GM12878 (cell line): ENCODE results near the gene MEAK7. TPM values are rescaled to one million over a fixed set of nuclear protein-coding genes. Genes with fewer than 3 reads are reported as not detected.

ENCODE experiments used
- ATAC-seq: fragments of 200-7000 bp; cut with Tn5 transposase; 3 replicates; pipeline ENCODE4 v1.9.1; 2020; ENCODE audit warnings: mild to moderate bottlenecking, moderate library complexity
- BruUV-seq: library from RNA; stranded (reverse); fragments of 400-500 nt; replicated peaks from 2 replicates; lab custom pipeline; 2021; lab: Mats Ljungman, UMichigan
- CTCF ChIA-PET: fragments of 300-600 bp; sonication (Branson Sonifier 250); formaldehyde crosslinking; extraction: SDS; loops from one replicate; lab custom pipeline; 2021; ENCODE audit warnings: inconsistent platforms; lab: Yijun Ruan, JAX
- POLR2A ChIA-PET: fragments of 350-600 bp; formaldehyde crosslinking; extraction: SDS; loops from one replicate; lab custom pipeline; 2021; ENCODE audit warnings: inconsistent platforms; lab: Charles Lee
- RAD21 ChIA-PET: fragments of 300-600 bp; sonication (Branson Sonifier 250); formaldehyde crosslinking; loops from one replicate; lab custom pipeline; 2023; ENCODE audit warnings: antibody characterized with exemption; ENCODE audit not compliant: unreplicated experiment; lab: Charles Lee
- SMC1A ChIA-PET: fragments of 300-600 bp; sonication (Branson Sonifier 250); formaldehyde crosslinking; loops from one replicate; lab custom pipeline; 2023; ENCODE audit not compliant: unreplicated experiment, uncharacterized antibody; lab: Charles Lee
- DNase-seq: peaks from one replicate; pipeline ENCODE4 v3.0.0-alpha.2; 2011; ENCODE audit warnings: low read depth, low spot score
- FAIRE-seq: peaks from 3 replicates; lab custom pipeline; 2011; peaks lifted over from hg19 to GRCh38; lab: Jason Lieb, UNC
- H2AFZ ChIP-seq: 2 replicates; pipeline ENCODE4 v1.6.0; 2011; ENCODE audit warnings: low read depth, low read length, control low read depth; ENCODE audit not compliant: control insufficient read depth
- H3K27ac ChIP-seq: 2 replicates; pipeline ENCODE4 v1.5.1; 2011; ENCODE audit warnings: control low read depth; ENCODE audit not compliant: control insufficient read depth, insufficient read depth
- H3K27me3 ChIP-seq, 2 experiments: replicated peaks in 1 of 2; 2 replicates each; pipeline versions ENCODE4 v1.6.0 to v1.6.1; 2011; ENCODE audit warnings: low read length in 1 of 2; ENCODE audit not compliant: control insufficient read depth in 2 of 2, insufficient read depth in 2 of 2
- H3K36me3 ChIP-seq, 2 experiments: 2 replicates each; pipeline ENCODE4 v1.5.1; 2011; ENCODE audit warnings: low read length in 1 of 2; ENCODE audit not compliant: control insufficient read depth in 2 of 2, insufficient read depth in 2 of 2
- H3K4me1 ChIP-seq: 2 replicates; pipeline ENCODE4 v1.6.1; 2011; ENCODE audit warnings: mild to moderate bottlenecking, low read length, moderate library complexity, mixed read lengths; ENCODE audit not compliant: control insufficient read depth, insufficient read depth
- H3K4me2 ChIP-seq: 2 replicates; pipeline ENCODE4 v1.6.0; 2011; ENCODE audit warnings: control low read depth; ENCODE audit not compliant: control insufficient read depth, insufficient read depth
- H3K4me3 ChIP-seq: fragments of 200-600 bp; sonication (generic); 2 replicates; pipeline ENCODE4 v1.5.1; 2016
- H3K79me2 ChIP-seq: 2 replicates; pipeline ENCODE4 v1.6.0; 2011; ENCODE audit warnings: low read length; ENCODE audit not compliant: control insufficient read depth, insufficient read depth
- H3K9ac ChIP-seq: 2 replicates; pipeline ENCODE4 v1.8.0; 2011; ENCODE audit warnings: low read length, control low read depth, mixed read lengths; ENCODE audit not compliant: control insufficient read depth, insufficient read depth
- H3K9me3 ChIP-seq: replicated peaks from 3 replicates; pipeline ENCODE4 v1.5.1; 2011; ENCODE audit warnings: mild to moderate bottlenecking, low read length; ENCODE audit not compliant: control insufficient read depth, insufficient read depth
- H4K20me1 ChIP-seq: 2 replicates; pipeline ENCODE4 v1.6.0; 2011; ENCODE audit not compliant: control insufficient read depth, insufficient read depth
- DPF2 ChIP-seq: fragments of 450-650 bp; IDR thresholded peaks from 2 replicates; pipeline ENCODE4 v1.6.1; 2017; ENCODE audit warnings: mild to moderate bottlenecking
- FOS ChIP-seq: IDR thresholded peaks from 3 replicates; pipeline ENCODE4 v1.6.1; 2011; ENCODE audit warnings: borderline replicate concordance; ENCODE audit not compliant: insufficient read length; ENCODE audit errors: extremely low read depth
- HDGF ChIP-seq: fragments of 450-650 bp; IDR thresholded peaks from 2 replicates; pipeline ENCODE4 v1.6.1; 2016; ENCODE audit warnings: antibody characterized with exemption
- IKZF1 ChIP-seq: fragments of 450-650 bp; conservative IDR thresholded peaks from 2 replicates; pipeline ENCODE4 v1.6.1; 2017; ENCODE audit warnings: antibody characterized with exemption, mild to moderate bottlenecking
- MEF2B ChIP-seq: fragments of 450-650 bp; IDR thresholded peaks from 2 replicates; pipeline ENCODE4 v1.6.1; 2018; ENCODE audit warnings: mild to moderate bottlenecking, moderate library complexity; ENCODE audit not compliant: partially characterized antibody, poor library complexity, severe bottlenecking
- PBX3 ChIP-seq: IDR thresholded peaks from 2 replicates; pipeline ENCODE4 v1.6.1; 2011; ENCODE audit warnings: mild to moderate bottlenecking, low read depth, low read length, moderate library complexity; ENCODE audit not compliant: insufficient replicate concordance
- POLR2AphosphoS2 ChIP-seq: IDR thresholded peaks from 2 replicates; pipeline ENCODE4 v1.6.1; 2011; ENCODE audit warnings: low read depth, mild to moderate bottlenecking, low read length, improper control_type of control experiment, moderate library complexity
- RAD51 ChIP-seq: fragments of 450-650 bp; IDR thresholded peaks from 2 replicates; pipeline ENCODE4 v1.6.1; 2016; ENCODE audit warnings: moderate library complexity, mild to moderate bottlenecking, inconsistent platforms
- SIN3A ChIP-seq: IDR thresholded peaks from 2 replicates; pipeline ENCODE4 v1.6.1; 2012; ENCODE audit warnings: low read depth, low read length, improper control_type of control experiment
- SUPT20H ChIP-seq: IDR thresholded peaks from 2 replicates; pipeline ENCODE4 v1.6.1; 2011; ENCODE audit warnings: low read depth, mild to moderate bottlenecking, low read length, moderate library complexity, borderline replicate concordance; ENCODE audit not compliant: control insufficient read depth
- ZBTB40 ChIP-seq: fragments of 450-650 bp; IDR thresholded peaks from 2 replicates; pipeline ENCODE4 v1.6.1; 2016; ENCODE audit warnings: mild to moderate bottlenecking, moderate library complexity, borderline replicate concordance
- WGBS: methylation state at CpG from one replicate; pipeline ENCODE4 v1.1.6; 2016; ENCODE audit warnings: low lambda C conversion rate; ENCODE audit not compliant: insufficient replicate concordance, insufficient coverage; ENCODE audit errors: missing lambda C conversion rate; 5-methylcytosine and 5-hydroxymethylcytosine counted together
- in situ Hi-C: fragments of 300-500 bp; cut with MboI; formaldehyde crosslinking; loops from 9 replicates; pipeline ENCODE4 v1.14.3; 2018; ENCODE audit warnings: mixed read lengths
- intact Hi-C: fragments of 100-400 bp; cut with micrococcal nuclease; formaldehyde crosslinking; loops from one replicate; pipeline ENCODE4 v1.14.2; 2022; ENCODE audit not compliant: unreplicated experiment
- polyA plus RNA-seq, 11 experiments: library from polyadenylated mRNA; depleted of rRNA in 4 of 11; unstranded in 6 of 11; stranded (reverse) in 5 of 11; fragments of >200 nt; fragmentation: Nextera tagmentation in 4 of 11; fragmentation: Illumina TruSeq in 1 of 11; extraction: Ambion mirVana in 4 of 11; extraction: Trizol in 1 of 11; gene quantifications; 1 replicate in 1 of 11; 2 replicates in 10 of 11; pipeline versions ENCODE4 v1.2.1 to v1.2.3, GENCODE V29; 2011 to 2016; ENCODE audit warnings: inconsistent platforms in 2 of 11, missing spikeins in 2 of 11, low read depth in 1 of 11
- total RNA-seq, 4 experiments: library from RNA; depleted of rRNA in 3 of 4; stranded (reverse); fragments of >200 nt in 3 of 4; fragmentation: Illumina TruSeq in 1 of 4; extraction: Trizol in 1 of 4; gene quantifications; 2 replicates each; pipeline versions ENCODE4 v1.2.1 to v1.2.3, GENCODE V29; 2013 to 2021

MEAK7 gene
- total and polyA plus RNA-seq, 10 of the 15 experiments (the other 5 are each of a cell fraction or from before 2014, with no cell fraction given), result 1.4 to 11.9 (median 6.4) TPM

- TF ChIP-seq FOS, result no peak
- TF ChIP-seq IKZF1, result no peak
- TF ChIP-seq HDGF, result no peak
- TF ChIP-seq SIN3A, result no peak
- no peak for TF ChIP-seq POLR2AphosphoS2
- TF ChIP-seq, all 136 proteins: peak for 0
- Histone ChIP-seq H4K20me1 (no peaks in the 10 kb centered on the region), H3K4me3 (no peak overlapping the region), H3K4me1 (no peaks in the 10 kb centered on the region), H3K27ac (no peak overlapping the region), H2AFZ (no peak overlapping the region), H3K27me3 (no peaks in the 10 kb centered on the region), H3K9me3 (no peaks in the 10 kb centered on the region), H3K36me3 (no peaks in the 10 kb centered on the region; a peak in 2 of 4 replicates), H3K4me2 (no peak overlapping the region), H3K9ac (no peak overlapping the region), H3K79me2 (no peaks in the 10 kb centered on the region)
- intact Hi-C loops, result loop anchor here (5.0 kb wide), 1 partner anchor 404 kb away; no protein-coding TSS in a partner anchor
- DNase-seq, result no peak
- CTCF ChIA-PET, result interaction anchor here (0.6 to 1.2 kb wide), 2 partner anchors 20 to 970 kb away, joined by 3 read pairs; no protein-coding TSS in a partner anchor
- 89% methylated on average over 14 of the region's 14 CpGs for WGBS
- SMC1A ChIA-PET, result no interaction called here
- no peak for FAIRE-seq
- POLR2A ChIA-PET, result no interaction called here
- RAD21 ChIA-PET, result no interaction called here
- no TSS peak for BruUV-seq
- no peak for ATAC-seq
- in situ Hi-C loops, result no loop called here
Observed at GRCh38 chr16:84486126-84486525, 18.3 kb downstream of the MEAK7 start.

- POLR2A ChIA-PET, result no interaction called here
- in situ Hi-C loops, result no loop called here
- H3K36me3 ChIP-seq, result no peaks in the 10 kb centered on the region; a peak in 2 of 4 replicates
- SMC1A ChIA-PET, result no interaction called here
- RAD21 ChIA-PET, result no interaction called here
- H2AFZ ChIP-seq, result no peak overlapping the region
- H3K27ac ChIP-seq, result no peak overlapping the region
- no peaks in the 10 kb centered on the region for H3K4me1 ChIP-seq
- WGBS, result 79% methylated on average over 16 of the region's 16 CpGs
- BruUV-seq, result no TSS peak
- H3K4me2 ChIP-seq, result no peak overlapping the region
- H3K27me3 ChIP-seq, result no peaks in the 10 kb centered on the region
- DNase-seq, result no peak
- no peak for ATAC-seq
- no peak overlapping the region for H3K4me3 ChIP-seq
- FAIRE-seq, result no peak
- CTCF ChIA-PET, result no interaction called here
- H3K79me2 ChIP-seq, result no peaks in the 10 kb centered on the region
- no peaks in the 10 kb centered on the region for H3K9me3 ChIP-seq
- H4K20me1 ChIP-seq, result no peaks in the 10 kb centered on the region
- H3K9ac ChIP-seq, result no peak overlapping the region
- intact Hi-C loops, result loop anchor here (2.0 to 5.0 kb wide), 2 partner anchors 209 to 403 kb away; no protein-coding TSS in a partner anchor
- TF ChIP-seq ZBTB40 (no peak), MEF2B (no peak), SUPT20H (no peak), DPF2 (no peak), PBX3 (no peak), POLR2AphosphoS2 (no peak), RAD51 (no peak)
Observed at GRCh38 chr16:84485255-84486010, 19.0 kb downstream of the MEAK7 start.
